Ovary (tissue), 3 donors: ENCODE measurements around the gene NQO1.

Source experiments
- CTCF ChIP-seq, 3 donors: fragments of 450-650 bp in 2 of 3; fragments of 200-600 bp in 1 of 3; IDR thresholded peaks; one replicate each; pipeline versions ENCODE4 v1.5.1 to v1.8.0; 2016 to 2022; ENCODE audit warnings: antibody characterized with exemption in 3 of 3, mild to moderate bottlenecking in 1 of 3
- EP300 ChIP-seq: sonication (generic); formaldehyde crosslinking; IDR thresholded peaks from one replicate; pipeline ENCODE4 v1.6.1; 2017; ENCODE audit warnings: antibody characterized with exemption
- POLR2A ChIP-seq: fragments of 450-650 bp; IDR thresholded peaks from one replicate; pipeline ENCODE4 v1.6.1; 2017; ENCODE audit warnings: antibody characterized with exemption, mild to moderate bottlenecking, moderate library complexity
- donor health status: DM: no; HTN: no; CAD: no.

- TF ChIP-seq CTCF (IDR thresholded peaks at IDR 0.05): no peak
- TF ChIP-seq EP300: no peak
- TF ChIP-seq POLR2A: no peak
Measured at GRCh38 chr16:69669577-69669976, 56.8 kb downstream of the NQO1 start.
